Activated CD8-positive, alpha-beta memory T cell treated with anti-CD3 and anti-CD28 coated beads, Interleukin-2, amount 10 ng/mL, durations not matched to agents 7 days and 5 days (primary cell): ENCODE measurements around the gene SMPD3. TPM values are rescaled to one million over a fixed set of nuclear protein-coding genes. Genes with fewer than 3 reads are reported as not detected.
A peak's percentile ranks its signal among the peaks of the same experiment; 100 is the strongest.

Experiments used
- ATAC-seq: fragments of 150-1000 bp; cut with Tn5 transposase; one replicate; pipeline ENCODE4 v1.10.0; 2021; ENCODE audit warnings: moderate library complexity
- CTCF ChIA-PET: fragments of 350-600 bp; sonication (Branson Sonifier 250); formaldehyde crosslinking; loops from one replicate; lab custom pipeline; 2021; ENCODE audit warnings: antibody characterized with exemption; lab: Charles Lee
- DNase-seq: peaks from one replicate; pipeline ENCODE4 v3.0.0-alpha.2; 2020
- H3K27ac Mint-ChIP-seq: one replicate; pipeline ENCODE4 v1.8.0; 2021; ENCODE audit warnings: mild to moderate bottlenecking, mixed read lengths
- H3K27me3 Mint-ChIP-seq: one replicate; pipeline ENCODE4 v1.8.0; 2021; ENCODE audit warnings: mixed read lengths
- H3K36me3 Mint-ChIP-seq: one replicate; pipeline ENCODE4 v1.8.0; 2021; ENCODE audit warnings: mild to moderate bottlenecking, mixed read lengths
- H3K4me1 Mint-ChIP-seq: one replicate; pipeline ENCODE4 v1.8.0; 2021; ENCODE audit warnings: mixed read lengths
- H3K4me3 Mint-ChIP-seq: one replicate; pipeline ENCODE4 v1.8.0; 2021; ENCODE audit warnings: mild to moderate bottlenecking, moderate library complexity, mixed read lengths
- H3K9me3 Mint-ChIP-seq: one replicate; pipeline ENCODE4 v1.8.0; 2022; ENCODE audit warnings: low read depth, mixed read lengths
- total RNA-seq, 2 experiments: library from RNA; stranded (reverse); gene quantifications; one replicate each; pipeline ENCODE4 v1.2.3, GENCODE V29; 2021

SMPD3 gene
- total RNA-seq, 2 experiments from 2014 or later = 7.7 to 7.9 TPM

DNA sequence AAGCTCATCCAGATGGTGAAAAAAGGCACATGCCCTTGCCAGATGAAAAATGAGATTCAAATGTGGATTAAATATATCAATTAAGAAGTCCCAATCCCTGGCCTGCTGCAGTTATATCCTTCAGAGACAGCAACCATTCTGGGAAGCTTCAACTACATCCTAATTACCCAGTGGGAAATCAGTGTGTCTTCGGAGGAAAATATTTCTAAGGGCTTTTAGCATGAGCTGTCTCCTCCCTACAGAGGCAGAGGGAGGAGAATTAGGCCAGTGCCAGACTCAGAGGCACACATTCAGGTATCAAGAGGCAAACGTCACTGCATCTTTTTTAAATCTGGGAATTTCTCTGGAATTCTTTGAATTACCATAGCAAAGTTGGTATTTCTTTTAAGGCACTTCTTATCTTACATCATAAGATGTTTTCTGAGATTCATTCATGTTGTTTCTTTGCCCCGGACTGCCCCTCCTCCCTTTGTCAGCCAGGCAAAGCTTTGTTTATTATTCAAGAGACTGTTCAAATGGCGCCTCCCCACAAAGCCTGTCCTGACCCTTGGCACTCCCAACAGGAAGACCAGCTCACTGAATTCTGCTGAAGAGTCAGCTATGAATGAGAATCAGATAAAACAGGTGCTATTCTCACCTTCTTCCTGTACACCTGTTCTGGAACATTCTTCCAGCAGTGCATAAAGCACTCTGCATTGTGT is 38.3 kb upstream of the SMPD3 start:
- CTCF ChIA-PET = interaction anchor here (2.0 to 2.1 kb wide), 2 partner anchors 17 to 24 kb away, joined by 9 to 10 read pairs; no protein-coding TSS in a partner anchor
- Mint-ChIP-seq H3K36me3 (no peaks in the 10 kb centered on the region), H3K4me3 (no peak overlapping the region), H3K4me1 (no peaks in the 10 kb centered on the region), H3K9me3 (no peaks in the 10 kb centered on the region), H3K27me3 (peaks cover 13% of the 10 kb centered on the region), H3K27ac (no peak overlapping the region)
- DNase-seq = no peak
- ATAC-seq = no peak

DNA sequence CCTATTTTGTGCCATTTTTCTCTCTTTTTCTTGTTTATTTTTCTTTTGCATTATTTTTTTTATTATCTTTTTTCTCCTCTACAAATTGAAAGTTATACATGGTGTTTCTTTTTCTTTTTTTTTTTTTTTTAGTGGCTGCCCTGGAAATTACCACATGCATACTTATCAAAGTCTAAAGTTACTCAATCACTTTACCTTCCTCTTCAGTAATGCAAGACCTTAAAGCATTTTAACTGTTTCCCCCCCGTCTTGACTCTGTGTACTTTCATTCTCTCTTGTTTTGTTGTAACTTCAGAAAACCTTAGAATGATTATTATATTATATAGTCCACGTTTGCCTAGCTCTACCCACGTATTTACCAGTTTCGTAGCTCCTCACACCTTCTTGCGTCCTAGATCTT is 33.3 kb upstream of the SMPD3 start:
- CTCF ChIA-PET = interaction anchor here (0.7 to 1.4 kb wide), 2 partner anchors 38 to 967 kb away, joined by 3 to 4 read pairs; no protein-coding TSS in a partner anchor
- Mint-ChIP-seq H3K4me1 (no peaks in the 10 kb centered on the region), H3K4me3 (no peak overlapping the region), H3K36me3 (peaks cover 1% of the 10 kb centered on the region), H3K27ac (no peak overlapping the region), H3K9me3 (no peaks in the 10 kb centered on the region), H3K27me3 (peaks cover 10% of the 10 kb centered on the region)
- DNase-seq (no peak), ATAC-seq (no peak)

DNA sequence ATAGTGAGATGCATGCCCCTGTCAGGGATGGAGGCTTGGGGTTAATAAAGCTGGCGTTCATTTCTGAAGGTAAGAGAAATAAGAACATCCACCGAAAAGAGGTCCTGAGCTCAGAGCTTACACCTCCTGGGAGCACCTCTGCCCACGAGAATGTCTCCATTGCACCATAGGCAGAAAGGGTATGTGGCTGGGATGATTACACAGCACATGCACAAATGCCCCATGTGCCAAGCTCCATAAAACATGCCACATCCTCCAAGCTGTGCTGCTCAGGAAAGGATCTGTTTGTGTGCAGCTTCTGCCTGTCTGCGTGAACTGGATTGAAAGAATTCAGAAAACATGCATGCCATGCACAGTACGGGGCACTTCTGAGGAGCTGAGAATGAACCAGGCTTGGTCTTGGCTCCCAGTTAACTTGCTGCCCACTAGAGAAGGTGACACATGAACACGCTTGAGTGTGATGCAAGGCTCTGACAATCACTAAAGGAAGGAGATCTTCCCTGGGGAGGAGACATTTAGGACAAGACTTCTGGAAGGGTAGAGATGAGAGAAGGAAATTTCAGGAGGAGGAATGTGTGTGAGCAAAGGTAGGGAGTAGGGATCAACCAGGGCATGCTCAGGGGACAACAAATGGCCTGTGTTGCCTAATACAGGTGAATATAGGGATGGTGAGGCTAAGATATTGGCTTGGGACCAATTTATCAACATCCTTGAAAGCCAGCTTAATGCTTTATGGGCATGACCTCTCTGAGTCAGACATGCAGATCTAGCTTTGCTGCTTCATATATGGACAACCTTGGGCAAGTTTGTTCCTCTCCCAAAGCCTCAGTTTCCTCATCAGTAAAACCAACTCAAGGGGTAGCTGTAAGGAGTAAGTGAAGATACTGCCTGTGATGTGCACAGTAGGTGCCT is 32.0 kb upstream of the SMPD3 start:
- no peaks in the 10 kb centered on the region for H3K9me3 Mint-ChIP-seq
- peaks cover 1% of the 10 kb centered on the region for H3K36me3 Mint-ChIP-seq
- H3K4me3 Mint-ChIP-seq = no peak overlapping the region
- peaks cover 10% of the 10 kb centered on the region for H3K27me3 Mint-ChIP-seq
- ATAC-seq = no peak
- CTCF ChIA-PET = interaction anchor here (1.4 kb wide), 1 partner anchor 49 kb away, joined by 3 read pairs; no protein-coding TSS in a partner anchor
- no peak for DNase-seq
- H3K4me1 Mint-ChIP-seq = no peaks in the 10 kb centered on the region
- H3K27ac Mint-ChIP-seq = no peak overlapping the region

DNA sequence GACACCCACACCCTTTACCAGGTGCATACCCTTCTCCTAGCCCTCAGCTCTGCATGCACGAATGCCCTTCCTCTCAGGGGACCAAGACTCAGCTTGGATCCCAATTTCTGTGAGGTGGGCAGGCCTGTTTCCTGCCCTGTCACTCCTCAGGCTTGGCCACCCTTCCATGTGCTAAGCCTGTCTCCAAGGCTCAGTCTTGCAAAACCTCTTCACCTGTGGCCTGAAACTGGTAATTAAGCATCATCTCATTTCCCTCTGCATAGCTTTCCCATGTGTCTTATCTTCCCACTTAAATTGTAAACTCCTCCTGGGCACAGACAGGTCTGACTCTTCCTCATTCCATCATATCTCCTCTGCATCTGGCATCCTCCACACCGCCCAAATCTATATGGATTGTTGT is 31.0 kb upstream of the SMPD3 start:
- CTCF ChIA-PET = interaction anchor here (1.4 kb wide), 1 partner anchor 50 kb away, joined by 3 read pairs; no protein-coding TSS in a partner anchor
- no peak for DNase-seq
- Mint-ChIP-seq H3K4me1 (no peaks in the 10 kb centered on the region), H3K9me3 (no peaks in the 10 kb centered on the region), H3K27ac (no peak overlapping the region), H3K36me3 (peaks cover 1% of the 10 kb centered on the region), H3K4me3 (no peak overlapping the region), H3K27me3 (peaks cover 10% of the 10 kb centered on the region)
- no peak for ATAC-seq

DNA sequence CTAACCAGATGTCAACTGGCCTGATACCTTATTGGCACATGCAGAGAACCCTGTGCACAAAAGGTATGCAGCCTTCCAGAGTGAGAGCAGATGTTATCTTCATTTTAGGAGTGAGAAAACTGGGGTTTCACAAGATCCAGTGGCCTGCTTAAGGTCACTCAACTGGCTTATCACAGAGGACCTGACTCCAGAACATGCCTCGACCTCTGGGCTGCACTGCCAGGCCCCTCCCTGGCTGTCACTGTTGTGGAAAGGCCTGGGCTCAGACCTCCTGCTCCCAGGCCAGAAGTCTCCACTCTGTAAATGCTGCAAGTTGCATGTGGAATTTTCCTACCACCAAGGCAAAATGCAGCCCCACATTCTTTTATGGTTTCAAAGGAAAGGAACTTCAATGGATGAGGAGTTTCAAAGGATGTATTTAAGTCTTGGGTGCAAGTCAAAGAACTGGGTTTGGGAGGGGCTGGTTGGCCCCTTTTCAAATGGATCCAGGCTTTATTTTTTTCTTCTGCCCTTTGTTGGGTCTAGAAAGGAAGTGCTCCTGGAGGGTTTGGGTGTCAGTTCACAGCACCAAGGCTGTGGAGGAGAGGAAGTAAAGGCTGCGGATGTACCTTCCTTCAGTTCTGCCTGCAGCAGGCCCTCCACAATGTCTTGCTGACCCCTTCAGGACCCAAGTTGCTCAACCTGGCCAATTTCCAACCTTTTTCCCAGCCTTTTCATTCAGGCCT is 30.4 kb upstream of the SMPD3 start:
- Mint-ChIP-seq H3K27ac (no peak overlapping the region), H3K36me3 (peaks cover 1% of the 10 kb centered on the region), H3K4me1 (no peaks in the 10 kb centered on the region), H3K27me3 (peaks cover 10% of the 10 kb centered on the region), H3K9me3 (no peaks in the 10 kb centered on the region), H3K4me3 (no peak overlapping the region)
- CTCF ChIA-PET = interaction anchor here (1.4 kb wide), 1 partner anchor 50 kb away, joined by 3 read pairs; no protein-coding TSS in a partner anchor
- no peak for ATAC-seq
- no peak for DNase-seq

DNA sequence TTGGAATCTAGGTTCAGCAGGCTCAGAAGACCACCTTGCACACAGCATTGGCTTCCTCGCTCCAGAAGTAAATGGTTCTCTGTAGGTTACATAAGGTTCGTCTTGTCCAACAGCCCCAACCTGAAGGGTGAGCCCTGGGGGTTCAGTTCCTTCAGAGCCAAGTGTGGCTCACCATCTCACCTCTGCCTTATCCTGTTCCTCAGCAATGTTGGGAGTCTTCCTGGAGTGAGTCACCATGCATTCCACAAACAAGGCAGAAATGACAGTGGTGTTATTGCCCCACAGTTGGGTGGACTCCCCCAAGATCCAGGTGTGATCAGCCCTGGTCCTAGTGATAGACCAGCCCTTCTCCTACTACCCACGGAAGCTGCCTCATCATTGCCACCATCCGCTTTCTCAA is 26.8 kb upstream of the SMPD3 start:
- DNase-seq = no peak
- Mint-ChIP-seq H3K9me3 (no peaks in the 10 kb centered on the region), H3K4me1 (peaks cover 10% of the 10 kb centered on the region), H3K27me3 (no peaks in the 10 kb centered on the region), H3K27ac (no peak overlapping the region), H3K4me3 (no peak overlapping the region), H3K36me3 (peaks cover 1% of the 10 kb centered on the region)
- no peak for ATAC-seq
- CTCF ChIA-PET = no interaction called here

DNA sequence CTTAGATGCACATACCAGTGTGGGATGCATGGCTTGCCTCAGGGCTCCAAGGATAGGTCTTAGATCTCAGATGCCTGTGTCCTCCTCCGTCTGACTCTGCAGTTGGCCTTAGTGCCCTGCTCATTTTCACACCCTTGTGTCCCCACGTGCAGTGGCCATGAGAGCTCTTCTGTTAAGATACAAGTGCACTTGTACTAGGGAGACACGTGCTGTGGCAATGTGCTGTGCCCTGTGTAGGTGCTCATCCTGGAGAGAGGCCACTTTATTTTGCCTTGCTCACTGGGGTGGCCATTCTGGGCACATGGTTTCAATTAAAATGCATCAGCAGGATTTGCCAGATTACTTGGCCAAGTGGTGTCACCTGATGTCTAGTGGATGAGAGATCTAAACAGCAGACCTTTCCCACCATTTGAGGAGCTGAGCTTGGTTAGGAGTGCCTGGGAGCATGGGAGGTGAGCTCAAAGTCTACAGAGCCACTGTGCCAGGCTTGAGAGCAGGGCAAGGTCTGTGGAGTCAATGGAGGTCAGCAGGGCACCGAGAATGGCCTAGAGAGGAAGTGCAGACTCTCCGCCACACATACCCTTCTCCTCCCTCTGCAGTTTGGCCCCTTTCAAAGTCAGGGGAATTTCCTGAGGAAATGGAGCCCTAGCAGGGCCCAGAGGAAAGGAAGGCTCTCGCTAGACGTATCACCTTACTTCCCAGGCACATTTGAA is 25.2 kb upstream of the SMPD3 start:
- CTCF ChIA-PET = interaction anchor here (1.0 kb wide), 1 partner anchor 55 kb away, joined by 3 read pairs; no protein-coding TSS in a partner anchor
- ATAC-seq (no peak), DNase-seq (no peak)
- Mint-ChIP-seq H3K4me3 (no peak overlapping the region), H3K27me3 (no peaks in the 10 kb centered on the region), H3K36me3 (peaks cover 1% of the 10 kb centered on the region), H3K4me1 (peaks cover 23% of the 10 kb centered on the region), H3K9me3 (no peaks in the 10 kb centered on the region), H3K27ac (no peak overlapping the region)

DNA sequence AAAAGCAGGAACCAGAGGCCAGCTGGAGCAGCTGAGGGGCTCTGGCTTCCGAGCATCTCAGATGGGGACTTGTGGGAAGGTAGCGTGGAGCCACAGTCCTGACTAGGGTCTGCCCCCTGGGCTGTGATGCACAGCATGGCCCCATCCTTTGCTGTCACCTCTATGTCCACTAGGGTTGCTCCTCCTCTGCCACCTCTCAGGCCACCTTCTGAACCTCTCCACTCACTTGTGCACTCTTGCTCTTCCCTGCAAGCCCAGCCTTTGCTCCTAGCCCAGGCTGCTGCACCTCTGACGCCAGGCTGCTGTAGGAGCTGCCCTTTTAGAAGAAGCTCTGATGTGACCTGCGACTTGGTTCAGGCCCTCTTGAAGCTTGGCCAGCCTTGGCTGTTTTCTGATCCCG is 24.3 kb upstream of the SMPD3 start:
- H3K27ac Mint-ChIP-seq = no peak overlapping the region
- CTCF ChIA-PET = interaction anchor here (1.0 kb wide), 1 partner anchor 117 kb away, joined by 3 read pairs; no protein-coding TSS in a partner anchor
- peaks cover 31% of the 10 kb centered on the region for H3K4me1 Mint-ChIP-seq
- no peaks in the 10 kb centered on the region for H3K9me3 Mint-ChIP-seq
- ATAC-seq (no peak), DNase-seq (no peak)
- peaks cover 1% of the 10 kb centered on the region for H3K36me3 Mint-ChIP-seq
- H3K27me3 Mint-ChIP-seq = no peaks in the 10 kb centered on the region
- no peak overlapping the region for H3K4me3 Mint-ChIP-seq

DNA sequence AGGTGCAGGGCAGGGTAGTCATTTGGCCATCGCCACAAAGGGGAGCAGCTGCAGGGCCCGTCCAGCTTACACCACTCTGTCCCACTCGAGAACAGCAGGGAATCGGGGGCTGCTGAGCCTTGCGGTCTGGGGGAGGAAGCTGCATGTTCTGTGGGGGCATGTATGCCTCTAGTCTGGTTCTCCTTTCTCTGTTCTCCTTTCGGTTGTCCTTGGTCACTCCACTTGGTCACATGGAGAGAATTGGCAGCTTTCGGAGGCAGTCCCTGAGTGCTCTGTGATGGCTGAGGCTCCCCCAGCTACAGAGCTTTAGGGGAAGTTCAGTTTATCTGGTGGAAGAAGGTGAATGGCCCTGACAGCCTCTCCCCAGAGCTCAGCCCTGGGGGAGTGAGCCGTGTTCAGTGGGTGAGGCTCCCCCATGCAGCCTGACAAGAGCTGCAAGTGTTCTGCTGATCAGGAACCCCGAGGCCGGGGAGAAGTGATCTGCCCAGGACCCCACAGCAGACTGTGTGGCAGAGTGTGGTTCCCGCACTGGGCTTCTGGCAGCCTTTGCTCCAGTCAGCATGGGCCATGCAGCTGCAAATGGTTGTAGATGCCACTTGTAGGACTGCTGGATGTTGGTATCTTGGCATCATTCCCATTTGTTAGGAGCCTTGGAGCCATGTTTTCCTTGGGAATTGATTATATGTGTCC is 22.3 kb upstream of the SMPD3 start:
- Mint-ChIP-seq H3K27me3 (no peaks in the 10 kb centered on the region), H3K9me3 (no peaks in the 10 kb centered on the region), H3K4me3 (peak overlapping the region; percentile 70), H3K27ac (peak overlapping the region; percentile 86), H3K4me1 (peaks cover 34% of the 10 kb centered on the region), H3K36me3 (no peaks in the 10 kb centered on the region)
- DNase-seq (peak; percentile 45), ATAC-seq (peak; percentile 60)
- CTCF ChIA-PET = interaction anchor here (0.7 to 4.2 kb wide), 10 partner anchors 9 to 209 kb away, joined by 3 to 24 read pairs (median 4); no protein-coding TSS in a partner anchor

DNA sequence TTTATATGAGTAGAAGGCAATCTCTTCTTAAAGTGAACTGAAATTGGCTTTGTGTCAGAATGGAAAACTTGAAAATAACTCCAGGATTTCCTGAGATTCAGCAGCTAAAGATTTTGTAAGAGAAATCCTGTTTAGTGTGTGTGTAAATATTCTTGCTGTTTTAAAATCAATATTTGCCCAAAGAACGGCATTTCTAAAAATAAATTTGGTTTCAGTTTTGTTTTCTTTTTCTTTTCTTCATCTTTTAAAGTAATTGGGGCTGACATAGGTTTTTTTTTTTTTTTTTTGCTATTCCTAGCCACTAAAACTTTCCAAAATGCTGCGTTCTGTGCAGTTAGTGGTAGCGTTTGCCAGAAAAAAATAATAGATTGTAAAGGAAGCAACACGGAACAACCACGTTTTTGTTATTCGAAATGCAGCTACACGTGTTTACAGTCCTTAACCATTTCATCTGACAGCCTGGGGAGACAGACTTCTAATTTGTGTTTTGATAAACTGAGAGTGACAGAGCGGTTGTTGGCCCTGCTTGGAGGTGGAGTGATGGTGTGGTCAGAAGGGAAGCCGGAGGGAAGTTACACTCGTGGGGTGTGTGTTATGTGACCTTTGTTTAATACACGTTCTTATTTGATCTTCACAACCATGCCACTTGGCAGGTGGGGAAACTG is 21.6 kb upstream of the SMPD3 start:
- H3K9me3 Mint-ChIP-seq = no peaks in the 10 kb centered on the region
- H3K27me3 Mint-ChIP-seq = no peaks in the 10 kb centered on the region
- CTCF ChIA-PET = interaction anchor here (0.7 to 4.2 kb wide), 9 partner anchors 8 to 208 kb away, joined by 3 to 24 read pairs (median 3); no protein-coding TSS in a partner anchor
- peak overlapping the region; percentile 86 for H3K27ac Mint-ChIP-seq
- H3K4me1 Mint-ChIP-seq = peaks cover 34% of the 10 kb centered on the region
- peak overlapping the region; percentile 70 for H3K4me3 Mint-ChIP-seq
- ATAC-seq (peak; percentile 62), DNase-seq (no peak)
- no peaks in the 10 kb centered on the region for H3K36me3 Mint-ChIP-seq

DNA sequence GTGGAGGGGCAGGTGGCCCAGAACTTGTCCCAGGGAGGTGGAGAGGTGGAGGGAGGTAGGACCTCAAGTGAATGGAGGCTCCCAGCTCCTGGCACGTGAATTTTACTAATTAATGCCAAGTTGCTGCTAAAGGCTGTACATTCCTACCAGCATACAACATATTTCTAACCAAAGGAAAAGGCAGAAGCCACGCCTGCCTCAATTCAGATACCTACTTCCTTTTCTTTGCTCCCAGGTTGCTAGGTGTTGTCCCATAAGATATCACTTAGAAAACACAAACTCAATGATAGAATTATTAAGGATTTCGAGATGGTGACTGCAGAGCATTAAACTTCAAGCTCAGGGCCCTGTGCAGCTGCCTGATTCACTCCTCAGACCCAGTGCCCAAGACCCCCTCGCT is 20.5 kb upstream of the SMPD3 start:
- H3K36me3 Mint-ChIP-seq = no peaks in the 10 kb centered on the region
- H3K9me3 Mint-ChIP-seq = no peaks in the 10 kb centered on the region
- peaks cover 34% of the 10 kb centered on the region for H3K4me1 Mint-ChIP-seq
- H3K4me3 Mint-ChIP-seq = no peak overlapping the region
- ATAC-seq (no peak), DNase-seq (no peak)
- H3K27me3 Mint-ChIP-seq = peaks cover 3% of the 10 kb centered on the region
- H3K27ac Mint-ChIP-seq = peak overlapping the region; percentile 30
- CTCF ChIA-PET = interaction anchor here (1.8 to 4.2 kb wide), 4 partner anchors 18 to 69 kb away, joined by 3 to 24 read pairs (median 9); no protein-coding TSS in a partner anchor
